ENCODE data around the gene CDT1.

The CDT1 gene

DNA sequence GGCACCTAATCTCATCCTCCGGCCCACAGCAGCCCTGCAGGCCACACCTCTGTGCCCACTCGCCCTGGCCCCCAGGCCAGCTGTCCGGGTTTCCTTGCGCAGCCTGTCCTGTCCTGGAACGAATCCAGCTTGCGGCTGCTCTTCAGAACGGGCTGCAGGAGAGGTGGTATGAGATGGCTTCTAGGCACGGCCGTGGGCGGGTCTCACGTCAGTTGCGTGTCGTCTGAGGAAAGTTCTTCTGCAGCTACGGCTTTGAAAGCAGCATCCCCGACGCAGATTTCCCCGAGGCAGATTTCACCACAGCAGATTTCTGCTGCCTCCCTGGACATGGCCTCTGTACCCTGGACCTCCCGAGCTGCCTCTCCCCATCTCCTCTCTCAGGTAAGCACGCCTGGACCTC lies 35.0 kb downstream of the CDT1 start:
- Mint-ChIP-seq H3K9me3 (no peaks in the 10 kb centered on the region), H3K27me3 (no peaks in the 10 kb centered on the region), H3K36me3 (ENCODE audit: insufficient read depth) (peaks cover 4% of the 10 kb centered on the region), H3K27ac (ENCODE audit: low read depth) (no peak overlapping the region), H3K4me1 (no peaks in the 10 kb centered on the region), H3K4me3 (no peak overlapping the region)
- DNase-seq (ENCODE audit: low spot score in 2 of 2) (no peak), ATAC-seq (replicated peaks; ENCODE audit: extremely low read depth, poor library complexity, severe bottlenecking) (no peak)

DNA sequence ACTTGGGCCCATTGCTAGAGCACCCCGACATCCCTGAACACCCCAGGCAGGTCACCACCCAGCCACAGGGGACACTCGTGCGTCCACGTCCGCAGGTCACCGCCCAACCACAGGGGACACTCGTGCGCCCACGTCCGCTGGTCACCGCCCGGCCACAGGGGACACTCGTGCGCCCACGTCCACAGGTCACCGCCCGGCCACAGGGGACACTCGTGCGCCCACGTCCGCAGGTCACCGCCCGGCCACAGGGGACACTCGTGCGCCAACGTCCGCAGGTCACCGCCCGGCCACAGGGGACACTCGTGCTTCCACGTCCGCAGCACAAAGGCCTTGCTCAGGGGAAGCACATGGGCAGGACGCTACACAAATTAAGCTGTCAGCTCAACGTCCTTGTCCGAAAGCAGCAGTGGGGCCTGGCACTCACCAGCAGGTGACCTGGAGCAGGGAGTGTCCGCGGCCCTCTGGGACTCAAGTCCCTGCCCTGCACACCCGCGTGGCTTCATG lies 35.5 kb downstream of the CDT1 start:
- H3K9me3 Mint-ChIP-seq: no peaks in the 10 kb centered on the region
- no peaks in the 10 kb centered on the region for H3K27me3 Mint-ChIP-seq
- H3K27ac Mint-ChIP-seq (ENCODE audit: low read depth): no peak overlapping the region
- H3K4me1 Mint-ChIP-seq: no peaks in the 10 kb centered on the region
- DNase-seq (ENCODE audit: low spot score in 2 of 2): no peak
- H3K4me3 Mint-ChIP-seq: no peak overlapping the region
- no peak for ATAC-seq (replicated peaks; ENCODE audit: extremely low read depth, poor library complexity, severe bottlenecking)
- peaks cover 4% of the 10 kb centered on the region for H3K36me3 Mint-ChIP-seq (ENCODE audit: insufficient read depth)

DNA sequence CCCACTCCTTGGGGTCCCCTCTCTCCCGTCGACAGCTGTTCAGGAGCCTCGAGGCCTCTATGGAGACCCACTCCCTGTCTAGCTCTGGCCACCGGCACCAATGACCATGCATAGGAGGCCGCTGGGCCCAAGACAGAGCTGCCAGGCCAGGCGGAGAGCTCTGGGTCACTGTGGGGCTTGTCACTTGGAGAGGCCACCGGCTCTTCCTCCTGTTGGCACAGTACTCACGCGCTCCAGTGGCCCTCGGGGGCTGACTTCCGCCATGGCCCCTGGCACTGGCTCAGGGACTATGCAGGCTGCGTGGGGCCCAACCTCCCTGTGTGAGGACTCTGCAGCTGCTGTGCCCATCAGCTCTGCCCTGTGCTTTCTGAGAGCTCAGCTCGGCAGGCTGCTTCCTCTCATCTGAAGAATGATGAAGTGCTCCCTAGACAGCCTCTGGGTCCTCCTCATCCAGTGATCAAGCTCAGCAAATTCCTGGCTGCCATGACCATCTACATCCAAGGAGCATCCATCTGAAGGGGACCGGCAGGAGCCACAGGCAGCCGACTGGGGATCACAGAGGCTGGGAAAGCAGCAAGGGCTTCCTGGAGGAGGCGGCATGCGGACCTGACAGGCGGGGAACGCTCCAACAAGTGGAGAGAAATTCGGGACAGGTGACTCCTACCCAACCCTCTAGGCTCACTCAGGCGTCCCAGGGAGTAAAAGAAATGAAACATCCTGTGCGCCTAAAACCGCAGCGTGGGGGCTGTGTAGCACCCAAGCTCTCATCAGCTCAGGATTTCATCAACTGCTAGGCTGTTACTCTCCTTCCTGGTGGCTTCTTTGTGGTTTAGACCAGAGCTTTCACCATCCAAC lies 36.4 kb downstream of the CDT1 start:
- Mint-ChIP-seq H3K27me3 (no peaks in the 10 kb centered on the region), H3K27ac (ENCODE audit: low read depth) (no peak overlapping the region), H3K36me3 (ENCODE audit: insufficient read depth) (peaks cover 4% of the 10 kb centered on the region), H3K4me1 (no peaks in the 10 kb centered on the region), H3K9me3 (no peaks in the 10 kb centered on the region), H3K4me3 (no peak overlapping the region)
- DNase-seq (ENCODE audit: low spot score in 2 of 2): no peak
- no peak for ATAC-seq (replicated peaks; ENCODE audit: extremely low read depth, poor library complexity, severe bottlenecking)

DNA sequence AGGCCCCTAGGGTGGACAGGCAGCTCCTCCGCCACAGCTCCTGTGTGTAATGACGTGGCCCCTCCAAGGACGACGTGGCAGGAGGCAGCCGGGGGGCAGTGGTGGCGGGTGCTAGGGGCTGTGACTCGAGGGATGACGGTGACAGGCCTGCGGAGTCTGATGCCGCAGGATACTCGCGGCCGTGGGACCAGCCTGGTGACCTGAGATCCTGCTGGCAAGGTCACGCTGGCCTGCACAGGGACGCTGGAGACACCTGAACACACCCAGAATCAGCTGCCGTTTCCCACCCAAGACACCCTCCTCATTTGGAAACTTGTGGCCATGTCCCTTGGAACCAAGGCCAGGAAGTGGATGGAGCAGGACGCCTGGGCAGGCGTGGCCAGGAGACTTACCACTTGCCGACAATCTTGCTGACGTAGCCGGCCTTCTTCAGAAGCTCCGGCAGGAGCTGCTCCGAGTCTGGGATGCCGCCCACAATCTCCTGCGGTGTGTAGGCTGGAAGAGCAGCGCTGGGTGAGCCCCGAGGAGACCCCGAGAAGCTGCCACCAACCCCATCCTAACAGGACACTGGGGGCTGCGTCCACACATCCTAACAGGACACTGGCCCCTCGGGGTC lies 37.1 kb downstream of the CDT1 start:
- Mint-ChIP-seq H3K9me3 (no peaks in the 10 kb centered on the region), H3K36me3 (ENCODE audit: insufficient read depth) (peaks cover 3% of the 10 kb centered on the region), H3K27ac (ENCODE audit: low read depth) (no peak overlapping the region), H3K4me3 (no peak overlapping the region), H3K4me1 (no peaks in the 10 kb centered on the region), H3K27me3 (no peaks in the 10 kb centered on the region)
- DNase-seq (ENCODE audit: low spot score in 2 of 2) (no peak), ATAC-seq (replicated peaks; ENCODE audit: extremely low read depth, poor library complexity, severe bottlenecking) (no peak)

DNA sequence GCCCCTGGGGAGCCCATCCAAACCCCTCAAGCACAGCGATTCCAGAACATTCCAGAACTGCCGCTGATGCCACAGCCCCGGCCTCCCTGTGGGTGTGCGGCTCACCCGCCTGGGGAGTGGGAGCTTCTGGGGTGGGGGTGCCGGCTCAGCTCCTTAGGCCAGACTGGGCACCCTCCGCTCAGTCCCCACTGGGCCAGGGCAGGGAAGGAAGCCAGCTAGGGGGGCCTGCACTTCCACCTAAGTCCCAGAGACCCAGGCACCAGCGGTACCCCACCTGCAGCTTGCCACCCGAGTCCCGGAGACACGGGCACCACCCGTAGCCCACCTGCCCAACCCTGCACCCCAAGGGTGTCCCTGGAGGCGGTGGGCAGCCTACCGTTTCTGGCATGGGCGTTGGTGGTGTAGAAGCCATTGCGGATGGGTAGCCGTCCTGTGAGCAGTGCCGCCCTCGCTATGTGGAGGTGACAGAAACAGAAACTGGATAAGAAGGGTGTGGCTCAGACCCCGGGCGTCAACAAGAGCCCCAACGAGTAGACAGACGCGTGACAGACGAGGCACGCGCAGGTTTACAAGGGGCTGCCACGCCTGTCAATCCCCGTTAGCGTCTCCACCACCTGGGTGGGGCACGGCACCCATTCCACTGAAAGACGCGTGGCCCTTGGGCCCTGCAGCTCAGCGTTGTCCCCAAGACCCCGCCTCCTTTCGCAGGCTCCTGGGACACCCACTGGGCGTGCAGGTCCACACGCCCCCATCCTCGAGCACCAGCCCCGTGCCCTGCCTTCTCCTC lies 38.1 kb downstream of the CDT1 start:
- H3K4me3 Mint-ChIP-seq: no peak overlapping the region
- no peaks in the 10 kb centered on the region for H3K4me1 Mint-ChIP-seq
- peaks cover 3% of the 10 kb centered on the region for H3K36me3 Mint-ChIP-seq (ENCODE audit: insufficient read depth)
- DNase-seq (ENCODE audit: low spot score in 2 of 2) (no peak), ATAC-seq (replicated peaks; ENCODE audit: extremely low read depth, poor library complexity, severe bottlenecking) (no peak)
- H3K27ac Mint-ChIP-seq (ENCODE audit: low read depth): no peak overlapping the region
- H3K27me3 Mint-ChIP-seq: no peaks in the 10 kb centered on the region
- H3K9me3 Mint-ChIP-seq: no peaks in the 10 kb centered on the region

DNA sequence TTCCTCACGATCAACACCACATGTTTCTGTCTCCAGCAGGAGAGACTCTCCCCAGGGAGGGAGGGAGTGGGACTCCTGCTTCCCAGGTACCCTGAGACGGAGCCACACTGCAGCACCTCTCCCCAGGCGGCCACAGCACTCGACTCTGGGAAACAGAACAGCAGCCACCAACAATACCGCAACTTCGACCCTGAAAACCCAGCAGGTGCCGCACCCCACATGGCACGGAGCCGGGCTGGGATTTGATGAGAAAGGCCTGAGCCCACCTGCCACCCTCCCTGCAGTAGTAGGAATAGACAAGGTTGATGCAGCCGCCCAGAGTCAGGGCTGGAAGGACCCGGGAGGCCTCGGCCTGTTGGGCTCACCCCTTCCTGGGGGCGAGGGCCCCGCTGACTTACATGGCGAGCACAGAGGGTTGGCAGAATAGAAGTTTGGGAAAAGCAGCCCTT lies 38.7 kb downstream of the CDT1 start:
- Mint-ChIP-seq H3K36me3 (ENCODE audit: insufficient read depth) (peaks cover 3% of the 10 kb centered on the region), H3K4me3 (no peak overlapping the region), H3K27ac (ENCODE audit: low read depth) (no peak overlapping the region), H3K4me1 (no peaks in the 10 kb centered on the region), H3K27me3 (no peaks in the 10 kb centered on the region), H3K9me3 (no peaks in the 10 kb centered on the region)
- no peak for ATAC-seq (replicated peaks; ENCODE audit: extremely low read depth, poor library complexity, severe bottlenecking)
- DNase-seq (ENCODE audit: low spot score in 2 of 2): no peak

DNA sequence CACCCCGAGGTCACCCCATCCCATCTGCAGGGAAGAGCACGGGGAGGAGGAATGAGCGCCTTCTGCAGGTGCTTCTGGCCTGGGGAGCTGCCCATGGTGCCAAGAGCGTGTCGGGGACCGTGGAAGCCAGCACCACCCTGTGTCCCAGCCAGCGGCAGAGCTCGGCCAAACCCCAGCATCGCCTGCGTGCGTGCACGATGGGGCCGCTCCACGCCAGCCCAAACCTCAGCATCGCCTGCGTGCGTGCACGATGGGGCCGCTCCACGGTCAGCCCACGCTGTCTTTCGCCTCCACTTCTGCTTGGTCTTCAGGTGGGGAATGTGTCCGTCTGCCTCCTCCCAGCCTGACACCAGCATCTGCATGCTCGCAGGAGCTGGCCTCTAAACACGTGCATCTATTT lies 39.2 kb downstream of the CDT1 start:
- Mint-ChIP-seq H3K27ac (ENCODE audit: low read depth) (no peak overlapping the region), H3K36me3 (ENCODE audit: insufficient read depth) (peaks cover 3% of the 10 kb centered on the region)

DNA sequence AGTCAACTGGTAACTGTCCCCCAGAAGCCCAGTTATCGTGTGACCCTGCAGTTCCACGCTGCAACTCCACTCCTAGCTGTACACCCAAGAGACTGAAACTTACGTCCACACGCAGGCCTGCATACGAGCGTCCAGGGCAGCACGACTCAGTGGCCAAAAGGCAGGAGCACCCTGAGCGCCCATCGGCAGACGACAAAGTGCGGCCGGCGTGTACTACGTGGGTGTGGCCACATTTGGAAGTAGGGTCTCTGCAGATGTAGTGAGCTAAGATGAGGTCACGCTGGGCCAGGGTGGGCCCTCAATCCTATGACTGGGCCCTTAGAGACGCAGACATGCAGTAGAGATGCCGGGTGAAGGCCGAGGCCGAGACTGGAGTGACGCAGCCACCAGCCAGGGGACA lies 39.7 kb downstream of the CDT1 start:
- H3K27me3 Mint-ChIP-seq: no peaks in the 10 kb centered on the region
- H3K27ac Mint-ChIP-seq (ENCODE audit: low read depth): no peak overlapping the region
- ATAC-seq (replicated peaks; ENCODE audit: extremely low read depth, poor library complexity, severe bottlenecking): no peak
- H3K9me3 Mint-ChIP-seq: no peaks in the 10 kb centered on the region
- peaks cover 3% of the 10 kb centered on the region for H3K36me3 Mint-ChIP-seq (ENCODE audit: insufficient read depth)
- no peak overlapping the region for H3K4me3 Mint-ChIP-seq
- H3K4me1 Mint-ChIP-seq: no peaks in the 10 kb centered on the region
- DNase-seq (ENCODE audit: low spot score in 2 of 2): no peak

More for the DNA sequence above, 39.2 kb downstream of the CDT1 start:
- Mint-ChIP-seq H3K4me1 (no peaks in the 10 kb centered on the region), H3K27me3 (no peaks in the 10 kb centered on the region), H3K4me3 (no peak overlapping the region), H3K9me3 (no peaks in the 10 kb centered on the region)
- DNase-seq (ENCODE audit: low spot score in 2 of 2): no peak
- no peak for ATAC-seq (replicated peaks; ENCODE audit: extremely low read depth, poor library complexity, severe bottlenecking)

DNA sequence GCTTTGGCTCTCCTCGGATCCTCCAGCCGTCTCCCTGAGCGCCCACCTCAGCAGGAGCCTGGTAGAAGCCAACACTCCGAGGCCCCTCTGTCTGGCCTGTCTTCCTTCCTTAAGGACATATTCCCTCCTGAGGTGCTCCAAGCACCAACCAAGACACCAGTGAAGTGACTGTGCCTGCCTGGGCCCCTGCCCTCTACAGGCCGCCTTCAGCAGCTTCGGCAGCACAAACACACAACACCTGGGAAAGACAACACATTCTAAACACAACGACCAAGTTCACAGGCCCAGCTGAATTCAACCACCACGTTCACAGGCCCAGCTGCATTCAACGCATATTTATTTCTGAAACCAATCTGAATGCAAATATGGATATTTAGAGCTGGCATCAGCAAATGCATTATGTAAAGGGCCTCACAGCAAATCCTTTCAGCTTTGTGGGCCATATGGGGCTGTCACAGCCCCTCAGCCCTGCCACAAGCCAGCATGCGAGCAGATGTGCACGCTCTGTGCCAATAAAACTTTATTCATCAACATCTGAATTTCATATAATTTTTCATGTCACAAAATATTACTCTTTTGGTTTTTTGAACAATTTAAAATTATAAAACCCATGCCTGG lies 40.9 kb downstream of the CDT1 start:
- no peaks in the 10 kb centered on the region for H3K4me1 Mint-ChIP-seq
- H3K27ac Mint-ChIP-seq (ENCODE audit: low read depth): no peak overlapping the region
- H3K36me3 Mint-ChIP-seq (ENCODE audit: insufficient read depth): peaks cover 6% of the 10 kb centered on the region
- no peak overlapping the region for H3K4me3 Mint-ChIP-seq
- no peak for DNase-seq (ENCODE audit: low spot score in 2 of 2)
- no peaks in the 10 kb centered on the region for H3K9me3 Mint-ChIP-seq
- no peak for ATAC-seq (replicated peaks; ENCODE audit: extremely low read depth, poor library complexity, severe bottlenecking)
- no peaks in the 10 kb centered on the region for H3K27me3 Mint-ChIP-seq

DNA sequence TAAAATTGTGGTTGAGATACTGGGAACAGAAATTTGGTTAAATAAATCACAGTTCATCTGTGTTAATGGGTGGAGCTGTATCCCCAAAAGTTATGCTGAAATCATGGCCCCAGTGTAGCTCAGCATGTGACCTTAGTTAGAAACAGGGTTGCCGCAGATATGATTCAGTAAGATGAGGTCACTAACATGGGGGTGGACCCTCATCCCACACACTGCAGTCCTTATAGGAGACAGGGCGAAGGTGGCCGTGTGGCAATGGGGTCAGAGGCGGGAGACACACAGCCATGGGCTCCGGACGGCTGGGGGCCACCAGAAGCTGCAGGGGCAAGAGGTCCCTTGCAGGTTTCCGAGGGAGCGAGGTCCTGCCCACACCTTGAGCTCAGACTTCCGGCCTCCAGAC lies 42.5 kb downstream of the CDT1 start:
- Mint-ChIP-seq H3K4me3 (no peak overlapping the region), H3K27ac (ENCODE audit: low read depth) (no peak overlapping the region), H3K27me3 (no peaks in the 10 kb centered on the region), H3K36me3 (ENCODE audit: insufficient read depth) (peaks cover 6% of the 10 kb centered on the region), H3K4me1 (no peaks in the 10 kb centered on the region), H3K9me3 (no peaks in the 10 kb centered on the region)
- no peak for DNase-seq (ENCODE audit: low spot score in 2 of 2)
- no peak for ATAC-seq (replicated peaks; ENCODE audit: extremely low read depth, poor library complexity, severe bottlenecking)

DNA sequence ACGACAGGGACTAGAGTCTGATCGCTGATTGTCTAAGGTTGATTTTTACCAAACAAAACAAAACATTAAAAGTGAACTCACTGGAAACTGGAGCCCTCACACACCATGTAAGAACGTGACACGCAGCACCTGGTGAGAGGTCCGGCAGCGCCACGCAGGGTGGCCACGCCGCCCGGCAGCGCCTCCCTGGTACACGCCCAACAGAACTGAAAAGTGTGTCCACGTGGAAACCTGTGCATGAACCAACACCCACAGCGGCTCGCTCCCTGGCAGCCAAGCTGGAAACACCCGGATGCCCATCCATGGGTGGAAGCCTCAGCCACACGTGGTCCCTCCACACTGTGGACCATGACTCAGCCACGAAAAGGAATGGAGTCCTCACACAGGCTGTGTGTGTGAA lies 44.1 kb downstream of the CDT1 start:
- Mint-ChIP-seq H3K36me3 (ENCODE audit: insufficient read depth) (peaks cover 6% of the 10 kb centered on the region), H3K27ac (ENCODE audit: low read depth) (no peak overlapping the region), H3K4me3 (no peak overlapping the region), H3K27me3 (no peaks in the 10 kb centered on the region), H3K9me3 (no peaks in the 10 kb centered on the region), H3K4me1 (peaks cover 8% of the 10 kb centered on the region)
- DNase-seq (ENCODE audit: low spot score in 2 of 2) (no peak), ATAC-seq (replicated peaks; ENCODE audit: extremely low read depth, poor library complexity, severe bottlenecking) (no peak)

DNA sequence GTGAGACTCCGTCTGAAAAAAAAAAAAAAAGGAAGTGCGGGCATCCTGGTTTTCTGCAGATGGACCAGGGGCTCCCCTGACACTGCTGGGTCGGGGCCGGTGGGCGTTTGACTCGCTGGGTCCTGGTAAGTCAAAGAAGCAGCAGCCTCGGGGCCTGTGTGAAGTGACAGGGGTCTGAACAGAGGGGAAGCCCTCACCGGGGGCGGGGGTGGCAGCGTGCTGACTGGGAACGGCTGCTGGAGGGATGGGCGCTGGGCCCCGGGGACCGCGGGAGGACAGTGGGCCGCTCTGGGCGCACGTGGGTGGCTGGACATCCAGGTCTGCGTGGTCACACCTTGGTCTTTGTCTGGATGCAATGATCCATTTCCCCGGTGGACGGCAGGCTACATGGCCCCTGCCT lies 45.0 kb downstream of the CDT1 start:
- peaks cover 6% of the 10 kb centered on the region for H3K36me3 Mint-ChIP-seq (ENCODE audit: insufficient read depth)
- H3K4me3 Mint-ChIP-seq: no peak overlapping the region
- H3K27ac Mint-ChIP-seq (ENCODE audit: low read depth): no peak overlapping the region
- no peaks in the 10 kb centered on the region for H3K9me3 Mint-ChIP-seq
- no peak for DNase-seq (ENCODE audit: low spot score in 2 of 2)
- ATAC-seq (replicated peaks; ENCODE audit: extremely low read depth, poor library complexity, severe bottlenecking): no peak
- no peaks in the 10 kb centered on the region for H3K27me3 Mint-ChIP-seq
- H3K4me1 Mint-ChIP-seq: peaks cover 9% of the 10 kb centered on the region

All from central memory CD8-positive, alpha-beta T cell (primary cell).